HepG2 (cell line): ENCODE results near the gene CAND2.

ENCODE experiments used
- ARID2 ChIP-seq: sonication (generic); formaldehyde crosslinking; IDR thresholded peaks from 2 replicates; pipeline ENCODE4 v1.8.1; 2022; ENCODE audit warnings: mild to moderate bottlenecking, missing genetic modification reagents, borderline replicate concordance
- CTCF ChIP-seq: sonication (generic); formaldehyde crosslinking; IDR thresholded peaks from 2 replicates; pipeline ENCODE4 v1.5.0; 2020; ENCODE audit warnings: mild to moderate bottlenecking, missing genetic modification reagents, moderate library complexity
- MTERF4 ChIP-seq: sonication (generic); formaldehyde crosslinking; IDR thresholded peaks from 2 replicates; pipeline ENCODE4 v1.8.0; 2023; ENCODE audit warnings: mild to moderate bottlenecking, missing genetic modification reagents
- TERF1 ChIP-seq: sonication (generic); formaldehyde crosslinking; IDR thresholded peaks from 2 replicates; pipeline ENCODE4 v1.8.0; 2022; ENCODE audit warnings: mild to moderate bottlenecking, missing genetic modification reagents, moderate library complexity
- WIZ ChIP-seq: sonication (generic); formaldehyde crosslinking; IDR thresholded peaks from 2 replicates; pipeline ENCODE4 v1.5.1; 2020; ENCODE audit warnings: mild to moderate bottlenecking, missing genetic modification reagents
- ZBTB33 ChIP-seq: sonication (generic); formaldehyde crosslinking; IDR thresholded peaks from 2 replicates; pipeline ENCODE4 v1.4.0; 2020; ENCODE audit warnings: missing genetic modification reagents
- ZNF24 ChIP-seq: fragments of 450-650 bp; IDR thresholded peaks from 2 replicates; pipeline ENCODE4 v1.6.1; 2017; ENCODE audit warnings: antibody characterized with exemption, mild to moderate bottlenecking

DNA sequence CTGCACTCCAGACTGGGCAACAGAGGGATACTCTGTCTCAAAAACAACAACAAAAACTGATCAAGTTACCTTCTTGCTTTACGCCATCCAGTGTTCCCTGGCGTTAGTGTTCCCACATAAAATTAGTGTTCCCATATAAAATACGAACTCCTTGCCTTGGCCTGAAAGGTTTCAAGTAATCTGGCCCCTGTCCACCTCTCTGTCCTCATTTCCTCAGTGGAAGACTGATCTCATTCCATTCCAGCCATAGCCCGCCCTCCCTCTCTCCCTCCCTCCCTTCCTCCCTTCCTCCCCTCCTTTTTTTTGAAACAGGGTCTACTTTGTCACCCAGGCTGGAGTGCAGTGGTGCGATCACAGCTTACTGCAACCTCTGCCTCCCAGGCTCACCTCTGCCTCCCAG, 2.8 kb upstream of the CAND2 start:
- no peak for TF ChIP-seq TERF1 (CRISPR knock-in tag)
- no peak for TF ChIP-seq ZBTB33 (CRISPR knock-in tag)
- no peak for TF ChIP-seq ARID2 (CRISPR knock-in tag)
- TF ChIP-seq CTCF (CRISPR knock-in tag) = no peak
- no peak for TF ChIP-seq ZNF24
- TF ChIP-seq MTERF4 (CRISPR knock-in tag) = no peak
- no peak for TF ChIP-seq WIZ
